Thoracic aorta (tissue), 2 donors: ENCODE measurements around the gene LOXL4. TPM values are rescaled to one million over a fixed set of nuclear protein-coding genes. Genes with fewer than 3 reads are reported as not detected.

Experiments used
- ATAC-seq: fragments of 150-250 bp; one replicate; pipeline ENCODE4 v1.8.0; 2017; ENCODE audit warnings: low read depth; ENCODE audit not compliant: insufficient number of reproducible peaks, low FRiP score
- DNase-seq: peaks from one replicate; pipeline ENCODE4 v3.0.0-alpha.2; 2020; ENCODE audit warnings: low spot score
- H3K27ac ChIP-seq, 2 donors: fragments of 200-600 bp; sonication (generic); 1 replicate in 1 of 2; 2 replicates in 1 of 2; pipeline ENCODE4 v1.5.1; 2016; ENCODE audit warnings: mild to moderate bottlenecking in 2 of 2, moderate library complexity in 2 of 2
- H3K27me3 ChIP-seq: fragments of 200-600 bp; sonication (generic); replicated peaks from 2 replicates; pipeline ENCODE4 v1.6.0; 2016; ENCODE audit warnings: mild to moderate bottlenecking; ENCODE audit not compliant: insufficient read depth
- H3K36me3 ChIP-seq: fragments of 200-600 bp; sonication (generic); one replicate; pipeline ENCODE4 v1.5.1; 2016
- H3K4me1 ChIP-seq, 2 donors: fragments of 200-600 bp; sonication (generic); 1 replicate in 1 of 2; 2 replicates in 1 of 2; pipeline versions ENCODE4 v1.5.1 to v1.6.0; 2016; ENCODE audit warnings: low read depth in 2 of 2, mild to moderate bottlenecking in 1 of 2; ENCODE audit not compliant: control insufficient read depth in 1 of 2
- H3K4me3 ChIP-seq: fragments of 200-600 bp; sonication (generic); 2 replicates; pipeline ENCODE4 v1.5.1; 2016; ENCODE audit warnings: mild to moderate bottlenecking
- H3K9me3 ChIP-seq: fragments of 200-600 bp; sonication (generic); 2 replicates; pipeline ENCODE4 v1.5.1; 2016
- CTCF ChIP-seq: fragments of 200-600 bp; sonication (generic); IDR thresholded peaks from one replicate; pipeline ENCODE4 v1.5.1; 2019; ENCODE audit warnings: antibody characterized with exemption
- total RNA-seq, 2 donors: library from RNA; depleted of rRNA; stranded (reverse); fragments of >200 nt; gene quantifications; one replicate each; pipeline versions ENCODE4 v1.1.0 to v1.2.3, GENCODE V29; 2016

Gene LOXL4
- total RNA-seq, 2 donors from 2014 or later: 15.4 to 24.5 TPM

GRCh38 chr10:98201760-98202159, 66.2 kb downstream of the LOXL4 start:
- ATAC-seq: no peak
- no peak for TF ChIP-seq CTCF
- no peaks in the 10 kb centered on the region for H3K9me3 ChIP-seq

More at GRCh38 chr10:98201760-98202159, 66.2 kb downstream of the LOXL4 start:
- no peaks in the 10 kb centered on the region for H3K4me1 ChIP-seq
- H3K27ac ChIP-seq: no peak overlapping the region
- no peaks in the 10 kb centered on the region for H3K36me3 ChIP-seq
- no peak overlapping the region for H3K4me3 ChIP-seq
- no peaks in the 10 kb centered on the region for H3K27me3 ChIP-seq
- DNase-seq: no peak

Other genes starting within 250 kb of the LOXL4 start
- 1 to 10 TPM; 4.3 to 5.2 TPM for gene CRTAC1, start 237.6 kb downstream of the LOXL4 start, total RNA-seq
- 10 to 100 TPM; 12.3 to 14.3 TPM for gene R3HCC1L, start 133.5 kb downstream of the LOXL4 start, total RNA-seq
- gene PYROXD2, start 147.0 kb upstream of the LOXL4 start, total RNA-seq: 1 to 10 TPM; 6.3 to 9.3 TPM
- gene HPS1, start 178.7 kb upstream of the LOXL4 start, total RNA-seq: 10 to 100 TPM; 60.1 to 79.3 TPM